ENCODE measurements around the gene TNFRSF8.

Gene TNFRSF8

GRCh38 chr1:12123172-12123571, 60.1 kb downstream of the TNFRSF8 start:
- no peak for DNase-seq

- DNase-seq, result peak; percentile 52
Measured at GRCh38 chr1:12124693-12125421, 61.8 kb downstream of the TNFRSF8 start.

- DNase-seq, result no peak
Measured at GRCh38 chr1:12125422-12126355, 62.6 kb downstream of the TNFRSF8 start.

- no peak for DNase-seq
Measured at GRCh38 chr1:12126781-12127180, 63.7 kb downstream of the TNFRSF8 start.

GRCh38 chr1:12127206-12127810, 64.2 kb downstream of the TNFRSF8 start:
- DNase-seq, result no peak

GRCh38 chr1:12128120-12128519, 65.0 kb downstream of the TNFRSF8 start:
- no peak for DNase-seq

GRCh38 chr1:12129624-12130023, 66.5 kb downstream of the TNFRSF8 start:
- DNase-seq, result no peak

GRCh38 chr1:12130466-12131130, 67.5 kb downstream of the TNFRSF8 start:
- DNase-seq, result no peak

GRCh38 chr1:12132078-12132477, 69.0 kb downstream of the TNFRSF8 start:
- DNase-seq, result peak; percentile 54

GRCh38 chr1:12134716-12135115, 71.6 kb downstream of the TNFRSF8 start:
- no peak for DNase-seq

GRCh38 chr1:12135612-12136011, 72.5 kb downstream of the TNFRSF8 start:
- DNase-seq, result no peak

- DNase-seq, result no peak
Measured at GRCh38 chr1:12136916-12137610, 74.0 kb downstream of the TNFRSF8 start.

- no peak for DNase-seq
Measured at GRCh38 chr1:12138196-12139168, 75.4 kb downstream of the TNFRSF8 start.

- DNase-seq, result no peak
Measured at GRCh38 chr1:12140016-12140415, 76.9 kb downstream of the TNFRSF8 start.

- DNase-seq, result no peak
Measured at GRCh38 chr1:12140515-12141162, 77.5 kb downstream of the TNFRSF8 start.

GRCh38 chr1:12141163-12141850, 78.2 kb downstream of the TNFRSF8 start:
- DNase-seq, result no peak

GRCh38 chr1:12142141-12142823, 79.2 kb downstream of the TNFRSF8 start:
- DNase-seq, result no peak

- no peak for DNase-seq
Measured at GRCh38 chr1:12142891-12143630, 80.0 kb downstream of the TNFRSF8 start.
